ENCODE results near the gene POU2AF3.
"Not testable (repeated sequence)": the region's sequence is repeated elsewhere in the genome, so short reads cannot be mapped to it uniquely, and the experiment has no call there.

POU2AF3 gene

GRCh38 chr11:111285189-111286091 is 12.9 kb upstream of the POU2AF3 start:
- H3K4me1 Mint-ChIP-seq (ENCODE audit: low read depth): peaks cover 1% of the 10 kb centered on the region
- H3K36me3 Mint-ChIP-seq (ENCODE audit: low read depth): no peaks in the 10 kb centered on the region
- H3K27me3 Mint-ChIP-seq (ENCODE audit: low read depth): peaks cover 3% of the 10 kb centered on the region
- no peak for DNase-seq (ENCODE audit: low spot score)
- no peaks in the 10 kb centered on the region for H3K9me3 Mint-ChIP-seq
- no peak overlapping the region for H3K4me3 Mint-ChIP-seq
- no peak overlapping the region for H3K27ac Mint-ChIP-seq

DNA sequence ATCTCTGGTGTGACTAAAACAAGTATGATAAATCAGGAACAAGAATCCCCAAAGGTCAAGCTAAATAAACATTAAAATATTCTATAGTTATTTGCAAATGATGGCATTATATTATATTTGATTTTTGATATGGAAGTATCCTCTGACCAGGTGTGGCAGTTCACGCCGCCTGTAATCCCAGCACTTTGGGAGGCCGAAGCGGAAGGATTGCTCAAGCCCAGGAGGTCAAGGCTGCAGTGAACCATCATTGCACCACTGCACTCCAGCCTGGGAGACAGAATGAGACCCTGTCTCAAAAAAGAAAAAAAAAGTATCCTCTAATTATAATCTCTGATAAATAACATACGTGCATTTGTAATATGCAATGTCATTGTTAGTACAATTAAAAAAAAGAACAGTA is 6.6 kb upstream of the POU2AF3 start:
- DNase-seq (ENCODE audit: low spot score): no peak
- Mint-ChIP-seq H3K27me3 (ENCODE audit: low read depth) (peaks cover 10% of the 10 kb centered on the region), H3K4me1 (ENCODE audit: low read depth) (no peaks in the 10 kb centered on the region), H3K36me3 (ENCODE audit: low read depth) (no peaks in the 10 kb centered on the region), H3K9me3 (no peaks in the 10 kb centered on the region), H3K27ac (no peak overlapping the region), H3K4me3 (no peak overlapping the region)

- not testable (repeated sequence) for H3K4me3 Mint-ChIP-seq; H3K9me3 Mint-ChIP-seq; H3K27me3 Mint-ChIP-seq (ENCODE audit: low read depth); H3K27ac Mint-ChIP-seq; DNase-seq (ENCODE audit: low spot score); H3K36me3 Mint-ChIP-seq (ENCODE audit: low read depth); H3K4me1 Mint-ChIP-seq (ENCODE audit: low read depth)
Observed at GRCh38 chr11:111292408-111292807, 5.9 kb upstream of the POU2AF3 start.

DNA sequence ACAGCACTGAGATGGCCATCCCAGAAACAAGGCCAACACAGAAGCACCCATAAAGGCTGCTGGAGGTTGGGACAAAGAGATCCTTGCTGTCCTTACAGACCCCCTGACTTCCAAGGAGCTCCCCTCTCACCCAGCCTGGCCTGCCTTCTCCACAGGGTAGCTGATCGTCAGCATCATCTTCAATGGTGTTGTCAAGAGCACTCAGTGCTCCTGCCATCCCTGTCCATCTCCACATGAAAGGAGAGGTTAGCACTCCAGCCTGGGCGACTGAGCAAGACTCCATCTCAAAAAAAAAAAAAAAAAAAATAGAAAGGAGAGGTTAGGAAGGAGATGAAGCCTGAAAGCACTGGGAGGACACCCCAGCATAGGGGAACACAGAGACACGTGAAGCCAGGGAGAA is 2.1 kb upstream of the POU2AF3 start:
- H3K9me3 Mint-ChIP-seq: no peaks in the 10 kb centered on the region
- peaks cover 31% of the 10 kb centered on the region for H3K27me3 Mint-ChIP-seq (ENCODE audit: low read depth)
- H3K27ac Mint-ChIP-seq: no peak overlapping the region
- no peak overlapping the region for H3K4me3 Mint-ChIP-seq
- no peaks in the 10 kb centered on the region for H3K4me1 Mint-ChIP-seq (ENCODE audit: low read depth)
- no peak for DNase-seq (ENCODE audit: low spot score)
- H3K36me3 Mint-ChIP-seq (ENCODE audit: low read depth): no peaks in the 10 kb centered on the region

GRCh38 chr11:111297696-111298095 is 650 bp upstream of the POU2AF3 start:
- H3K4me1 Mint-ChIP-seq (ENCODE audit: low read depth): no peaks in the 10 kb centered on the region
- H3K4me3 Mint-ChIP-seq: no peak overlapping the region
- peaks cover 38% of the 10 kb centered on the region for H3K27me3 Mint-ChIP-seq (ENCODE audit: low read depth)
- H3K36me3 Mint-ChIP-seq (ENCODE audit: low read depth): no peaks in the 10 kb centered on the region
- no peak overlapping the region for H3K27ac Mint-ChIP-seq
- no peak for DNase-seq (ENCODE audit: low spot score)
- H3K9me3 Mint-ChIP-seq: no peaks in the 10 kb centered on the region

- H3K4me3 Mint-ChIP-seq: no peak overlapping the region
- peaks cover 42% of the 10 kb centered on the region for H3K27me3 Mint-ChIP-seq (ENCODE audit: low read depth)
- H3K9me3 Mint-ChIP-seq: no peaks in the 10 kb centered on the region
- H3K27ac Mint-ChIP-seq: no peak overlapping the region
- no peaks in the 10 kb centered on the region for H3K36me3 Mint-ChIP-seq (ENCODE audit: low read depth)
- no peaks in the 10 kb centered on the region for H3K4me1 Mint-ChIP-seq (ENCODE audit: low read depth)
- DNase-seq (ENCODE audit: low spot score): no peak
Observed at GRCh38 chr11:111299101-111300026, 1.0 kb downstream of the POU2AF3 start.

- Mint-ChIP-seq H3K4me3 (no peak overlapping the region), H3K4me1 (ENCODE audit: low read depth) (no peaks in the 10 kb centered on the region), H3K36me3 (ENCODE audit: low read depth) (no peaks in the 10 kb centered on the region), H3K9me3 (no peaks in the 10 kb centered on the region), H3K27me3 (ENCODE audit: low read depth) (peaks cover 52% of the 10 kb centered on the region), H3K27ac (no peak overlapping the region)
- DNase-seq (ENCODE audit: low spot score): no peak
Observed at GRCh38 chr11:111300569-111300968, 2.2 kb downstream of the POU2AF3 start.

GRCh38 chr11:111301004-111301841 is 2.9 kb downstream of the POU2AF3 start:
- H3K4me1 Mint-ChIP-seq (ENCODE audit: low read depth): no peaks in the 10 kb centered on the region
- H3K4me3 Mint-ChIP-seq: no peak overlapping the region
- peaks cover 59% of the 10 kb centered on the region for H3K27me3 Mint-ChIP-seq (ENCODE audit: low read depth)
- DNase-seq (ENCODE audit: low spot score): no peak
- no peak overlapping the region for H3K27ac Mint-ChIP-seq
- H3K9me3 Mint-ChIP-seq: no peaks in the 10 kb centered on the region
- no peaks in the 10 kb centered on the region for H3K36me3 Mint-ChIP-seq (ENCODE audit: low read depth)

DNA sequence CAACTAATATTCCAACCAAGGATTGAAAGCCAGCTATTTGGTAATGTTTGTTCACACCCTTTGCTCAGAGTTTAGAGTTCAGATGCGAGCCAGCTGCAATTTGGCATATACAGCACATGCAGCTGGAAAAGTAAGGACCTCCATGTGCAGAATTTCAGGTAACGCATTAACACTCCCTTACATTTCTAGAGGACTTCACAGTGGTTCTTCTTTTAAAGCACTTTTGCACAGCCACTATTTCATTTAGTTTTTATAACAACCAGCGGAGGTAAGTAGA is 3.4 kb downstream of the POU2AF3 start:
- DNase-seq (ENCODE audit: low spot score): no peak
- H3K36me3 Mint-ChIP-seq (ENCODE audit: low read depth): no peaks in the 10 kb centered on the region
- peaks cover 64% of the 10 kb centered on the region for H3K27me3 Mint-ChIP-seq (ENCODE audit: low read depth)
- no peaks in the 10 kb centered on the region for H3K4me1 Mint-ChIP-seq (ENCODE audit: low read depth)
- H3K9me3 Mint-ChIP-seq: no peaks in the 10 kb centered on the region
- H3K27ac Mint-ChIP-seq: no peak overlapping the region
- H3K4me3 Mint-ChIP-seq: no peak overlapping the region

DNA sequence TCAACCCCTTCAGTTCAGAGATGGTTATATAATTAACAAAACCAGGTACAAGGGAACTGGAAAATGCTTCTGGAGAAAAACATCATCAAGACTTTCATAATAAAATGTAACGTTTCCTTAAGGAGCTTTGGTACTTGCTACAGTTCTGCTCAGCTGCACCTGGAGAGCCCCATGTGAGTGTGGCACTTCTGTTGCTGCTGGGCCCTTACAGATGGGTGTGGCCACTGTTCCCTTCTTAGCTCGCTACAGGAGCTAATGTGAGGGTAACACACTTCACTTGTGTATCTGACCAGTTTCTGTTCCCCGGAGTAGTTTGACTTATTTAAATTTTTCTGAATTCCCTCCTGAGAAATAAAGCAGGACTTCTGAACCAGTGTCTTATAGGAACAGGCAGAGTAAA is 4.0 kb downstream of the POU2AF3 start:
- no peaks in the 10 kb centered on the region for H3K4me1 Mint-ChIP-seq (ENCODE audit: low read depth)
- no peaks in the 10 kb centered on the region for H3K9me3 Mint-ChIP-seq
- H3K4me3 Mint-ChIP-seq: no peak overlapping the region

DNA sequence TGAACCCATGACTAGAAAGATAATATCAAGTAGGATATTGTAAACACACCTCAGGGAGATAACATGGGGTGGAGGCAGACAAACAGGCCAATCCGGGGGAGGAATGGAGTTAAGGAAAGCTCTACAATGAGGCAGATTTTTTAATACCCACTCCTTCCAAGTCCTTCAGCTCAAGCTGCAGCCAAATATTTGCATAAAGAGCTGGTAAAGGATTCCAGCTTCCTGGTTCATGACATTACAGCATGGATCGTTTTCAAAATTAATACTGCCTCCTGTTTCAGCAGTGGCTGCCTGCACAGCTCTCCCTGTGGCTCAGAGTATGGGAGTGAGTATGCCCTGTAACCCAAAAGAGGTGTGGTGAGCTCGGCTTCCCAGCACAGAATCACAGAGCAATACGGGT is 5.1 kb downstream of the POU2AF3 start:
- no peaks in the 10 kb centered on the region for H3K9me3 Mint-ChIP-seq
- peaks cover 66% of the 10 kb centered on the region for H3K27me3 Mint-ChIP-seq (ENCODE audit: low read depth)

More for the DNA sequence above, 4.0 kb downstream of the POU2AF3 start:
- H3K36me3 Mint-ChIP-seq (ENCODE audit: low read depth): no peaks in the 10 kb centered on the region
- no peak for DNase-seq (ENCODE audit: low spot score)
- H3K27me3 Mint-ChIP-seq (ENCODE audit: low read depth): peaks cover 68% of the 10 kb centered on the region
- no peak overlapping the region for H3K27ac Mint-ChIP-seq

DNA sequence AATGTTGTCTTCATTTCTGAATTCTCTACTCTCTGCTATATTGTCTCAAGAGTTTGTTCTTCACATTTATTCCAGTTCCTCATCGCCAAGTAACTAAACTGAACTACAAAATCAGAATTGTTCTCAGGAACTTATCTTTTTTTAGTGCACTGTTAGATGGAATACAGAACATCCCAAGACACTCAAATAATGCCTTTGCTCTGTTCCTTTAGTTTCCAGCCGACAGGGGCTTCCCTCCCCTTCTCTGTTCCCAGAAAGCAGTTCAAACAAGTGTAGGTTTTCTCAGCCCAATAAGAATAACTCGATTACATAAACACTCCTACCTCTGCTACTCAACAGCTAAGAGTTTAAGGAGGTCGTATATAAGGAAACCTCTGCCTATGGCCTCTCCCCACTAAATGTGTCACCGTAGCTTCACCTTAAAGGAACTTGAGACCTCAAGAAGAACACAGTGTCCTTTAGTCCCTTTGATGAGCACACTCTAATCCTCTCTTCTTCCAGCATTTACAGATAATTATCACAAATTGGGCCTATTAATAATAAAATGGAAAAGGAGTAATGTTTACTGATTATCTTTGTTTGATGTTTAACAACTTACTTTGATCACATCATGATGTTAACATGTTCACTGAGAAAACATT is 6.9 kb downstream of the POU2AF3 start:
- peaks cover 59% of the 10 kb centered on the region for H3K27me3 Mint-ChIP-seq (ENCODE audit: low read depth)

More for the DNA sequence above, 5.1 kb downstream of the POU2AF3 start:
- no peak overlapping the region for H3K27ac Mint-ChIP-seq
- no peaks in the 10 kb centered on the region for H3K4me1 Mint-ChIP-seq (ENCODE audit: low read depth)
- no peak for DNase-seq (ENCODE audit: low spot score)
- no peaks in the 10 kb centered on the region for H3K36me3 Mint-ChIP-seq (ENCODE audit: low read depth)
- no peak overlapping the region for H3K4me3 Mint-ChIP-seq

GRCh38 chr11:111305876-111306275 is 7.5 kb downstream of the POU2AF3 start:
- H3K9me3 Mint-ChIP-seq: no peaks in the 10 kb centered on the region
- peaks cover 53% of the 10 kb centered on the region for H3K27me3 Mint-ChIP-seq (ENCODE audit: low read depth)
- no peak overlapping the region for H3K4me3 Mint-ChIP-seq
- no peaks in the 10 kb centered on the region for H3K36me3 Mint-ChIP-seq (ENCODE audit: low read depth)
- H3K27ac Mint-ChIP-seq: no peak overlapping the region
- DNase-seq (ENCODE audit: low spot score): no peak
- no peaks in the 10 kb centered on the region for H3K4me1 Mint-ChIP-seq (ENCODE audit: low read depth)

More for the DNA sequence above, 6.9 kb downstream of the POU2AF3 start:
- Mint-ChIP-seq H3K4me3 (no peak overlapping the region), H3K27ac (no peak overlapping the region), H3K9me3 (no peaks in the 10 kb centered on the region), H3K4me1 (ENCODE audit: low read depth) (no peaks in the 10 kb centered on the region), H3K36me3 (ENCODE audit: low read depth) (no peaks in the 10 kb centered on the region)
- DNase-seq (ENCODE audit: low spot score): no peak
